ENCODE measurements around the gene MGAT5B.

DNA sequence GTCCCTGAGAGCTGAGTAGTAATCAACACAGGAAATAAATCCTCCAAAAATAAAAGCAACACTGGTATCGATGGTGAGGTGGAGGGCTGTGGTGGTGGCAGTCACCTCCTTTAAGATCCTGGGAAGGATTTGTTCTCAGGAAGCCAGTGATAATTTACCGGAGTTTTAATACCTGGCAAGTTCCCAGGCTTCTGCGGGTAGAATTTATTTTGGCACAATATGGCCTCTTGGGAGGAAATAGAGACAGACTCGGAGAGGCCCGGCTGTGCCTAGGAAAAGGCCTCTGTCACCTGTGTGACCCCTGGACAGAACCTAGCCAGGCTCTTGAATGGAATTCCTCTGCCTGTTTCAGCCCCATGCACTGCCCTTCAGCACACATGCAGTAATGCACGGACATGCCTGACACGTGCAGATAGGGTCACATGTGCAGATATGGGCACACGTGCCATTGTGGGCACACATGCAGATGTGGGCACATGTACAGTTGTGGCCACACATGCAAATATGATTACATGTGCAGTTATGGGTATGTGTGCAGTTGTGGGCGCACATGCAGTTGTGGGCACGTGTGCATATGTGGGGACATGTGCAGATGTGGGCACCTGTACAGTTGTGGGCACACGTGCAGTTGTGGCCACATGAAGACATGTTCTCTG is 33.5 kb downstream of the MGAT5B start:
- TF ChIP-seq POLR2A (IDR thresholded peaks at IDR 0.05; ENCODE audit: low read depth, low read length) (no peak), TAF1 (IDR thresholded peaks at IDR 0.05; ENCODE audit: borderline replicate concordance, low read depth, low read length) (no peak)

All from GM12892 (cell line).